PFSK-1 (cell line): ENCODE results near the gene MUTYH.

ENCODE experiments used
- FOXP2 ChIP-seq: optimal IDR thresholded peaks from 2 replicates; pipeline ENCODE3; 2011; ENCODE audit warnings: borderline replicate concordance, control low read depth, inconsistent platforms; ENCODE audit not compliant: insufficient read depth; ENCODE audit errors: extremely low read length, extremely low read depth
- POLR2AphosphoS5 ChIP-seq: IDR thresholded peaks from 2 replicates; pipeline ENCODE4 v1.6.1; 2012; ENCODE audit warnings: low read depth, mild to moderate bottlenecking, control low read depth, low read length, moderate library complexity
- SIN3A ChIP-seq: IDR thresholded peaks from 2 replicates; pipeline ENCODE4 v1.6.1; 2012; ENCODE audit warnings: mild to moderate bottlenecking, low read length, moderate library complexity, borderline replicate concordance; ENCODE audit not compliant: insufficient read depth
- TAF1 ChIP-seq: IDR thresholded peaks from 2 replicates; pipeline ENCODE4 v1.6.1; 2012; ENCODE audit warnings: low read length, control low read depth, borderline replicate concordance; ENCODE audit not compliant: insufficient read depth
- TF ChIP-seq, protein P1 (sequence below), 2 experiments: IDR thresholded peaks; 2 replicates each; pipeline versions ENCODE4 v1.6.1 to v1.8.0; 2011 to 2012; ENCODE audit warnings: low read depth in 2 of 2, low read length in 2 of 2, control low read depth in 1 of 2, inconsistent platforms in 1 of 2, mild to moderate bottlenecking in 1 of 2, moderate library complexity in 1 of 2; ENCODE audit not compliant: insufficient read depth in 1 of 2

MUTYH gene

DNA sequence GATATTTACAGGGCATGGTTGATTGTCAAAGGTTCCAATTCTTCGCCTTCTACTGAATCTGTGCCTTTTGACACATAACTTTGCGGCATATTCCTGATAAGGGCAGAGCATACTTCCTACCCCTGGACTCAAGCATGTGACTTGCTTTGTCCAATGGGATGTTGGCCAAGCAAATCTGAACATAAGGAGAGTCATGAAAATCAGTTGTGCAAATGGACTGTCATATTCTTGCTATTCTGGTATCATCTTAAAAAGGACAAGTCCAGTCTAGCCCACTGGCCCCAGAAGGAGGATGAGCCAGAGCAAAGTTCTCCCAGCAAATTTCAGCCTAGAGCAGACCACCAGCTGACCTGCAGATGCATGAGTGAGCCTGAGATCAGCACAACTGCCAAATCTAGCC, 41.0 kb upstream of the MUTYH start:
- TF ChIP-seq TAF1 = no peak
- TF ChIP-seq POLR2AphosphoS5 = no peak

DNA sequence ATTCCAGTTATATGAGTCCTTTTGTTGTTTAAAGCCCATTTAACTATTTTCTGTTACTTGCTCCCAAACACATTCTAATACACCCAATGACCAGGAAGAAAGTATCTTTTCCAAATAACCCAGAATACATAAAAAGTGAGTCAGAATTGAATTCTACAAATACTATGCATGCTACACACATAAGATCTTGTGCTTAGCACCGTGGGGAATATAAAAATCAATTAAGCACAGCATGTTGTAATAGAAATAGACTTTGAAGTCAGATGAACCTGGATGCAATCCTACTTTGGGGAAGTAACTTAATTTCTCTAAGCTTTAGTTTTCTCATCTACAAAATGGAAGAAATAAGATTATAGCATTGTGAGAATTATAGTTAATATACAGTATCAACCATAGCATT, 40.5 kb upstream of the MUTYH start:
- TF ChIP-seq POLR2AphosphoS5 = no peak
- TF ChIP-seq, protein P1, sequence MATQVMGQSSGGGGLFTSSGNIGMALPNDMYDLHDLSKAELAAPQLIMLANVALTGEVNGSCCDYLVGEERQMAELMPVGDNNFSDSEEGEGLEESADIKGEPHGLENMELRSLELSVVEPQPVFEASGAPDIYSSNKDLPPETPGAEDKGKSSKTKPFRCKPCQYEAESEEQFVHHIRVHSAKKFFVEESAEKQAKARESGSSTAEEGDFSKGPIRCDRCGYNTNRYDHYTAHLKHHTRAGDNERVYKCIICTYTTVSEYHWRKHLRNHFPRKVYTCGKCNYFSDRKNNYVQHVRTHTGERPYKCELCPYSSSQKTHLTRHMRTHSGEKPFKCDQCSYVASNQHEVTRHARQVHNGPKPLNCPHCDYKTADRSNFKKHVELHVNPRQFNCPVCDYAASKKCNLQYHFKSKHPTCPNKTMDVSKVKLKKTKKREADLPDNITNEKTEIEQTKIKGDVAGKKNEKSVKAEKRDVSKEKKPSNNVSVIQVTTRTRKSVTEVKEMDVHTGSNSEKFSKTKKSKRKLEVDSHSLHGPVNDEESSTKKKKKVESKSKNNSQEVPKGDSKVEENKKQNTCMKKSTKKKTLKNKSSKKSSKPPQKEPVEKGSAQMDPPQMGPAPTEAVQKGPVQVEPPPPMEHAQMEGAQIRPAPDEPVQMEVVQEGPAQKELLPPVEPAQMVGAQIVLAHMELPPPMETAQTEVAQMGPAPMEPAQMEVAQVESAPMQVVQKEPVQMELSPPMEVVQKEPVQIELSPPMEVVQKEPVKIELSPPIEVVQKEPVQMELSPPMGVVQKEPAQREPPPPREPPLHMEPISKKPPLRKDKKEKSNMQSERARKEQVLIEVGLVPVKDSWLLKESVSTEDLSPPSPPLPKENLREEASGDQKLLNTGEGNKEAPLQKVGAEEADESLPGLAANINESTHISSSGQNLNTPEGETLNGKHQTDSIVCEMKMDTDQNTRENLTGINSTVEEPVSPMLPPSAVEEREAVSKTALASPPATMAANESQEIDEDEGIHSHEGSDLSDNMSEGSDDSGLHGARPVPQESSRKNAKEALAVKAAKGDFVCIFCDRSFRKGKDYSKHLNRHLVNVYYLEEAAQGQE (IDR thresholded peaks at IDR 0.05; ENCODE audit: insufficient read depth in 1 of 2, low read depth in 2 of 2, low read length in 2 of 2) = no peak
- no peak for TF ChIP-seq SIN3A
- no peak for TF ChIP-seq TAF1
- no peak for TF ChIP-seq FOXP2

DNA sequence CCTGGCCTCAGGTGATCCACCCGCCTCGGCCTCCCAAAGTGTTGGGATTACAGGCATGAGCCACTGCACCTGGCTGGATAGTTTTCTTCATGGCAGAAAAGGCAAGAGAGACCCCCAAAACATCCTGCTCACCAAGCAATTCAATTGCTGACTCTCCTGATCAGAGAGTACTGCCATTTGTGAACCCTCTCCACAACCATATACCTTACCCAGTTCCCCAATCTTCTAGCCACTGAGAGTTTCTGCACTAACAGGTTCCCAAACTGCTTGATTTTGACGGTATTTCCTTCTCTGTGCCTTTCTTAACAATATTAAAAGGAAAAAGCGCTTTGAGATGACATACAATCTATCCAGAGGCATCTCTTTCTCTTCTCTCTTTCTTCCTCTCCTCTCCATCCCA, 39.9 kb upstream of the MUTYH start:
- no peak for TF ChIP-seq TAF1
- TF ChIP-seq SIN3A = no peak
- TF ChIP-seq FOXP2 = no peak
- no peak for TF ChIP-seq POLR2AphosphoS5
- TF ChIP-seq, protein P1 (IDR thresholded peaks at IDR 0.05; ENCODE audit: insufficient read depth in 1 of 2, low read depth in 2 of 2, low read length in 2 of 2) = no peak

DNA sequence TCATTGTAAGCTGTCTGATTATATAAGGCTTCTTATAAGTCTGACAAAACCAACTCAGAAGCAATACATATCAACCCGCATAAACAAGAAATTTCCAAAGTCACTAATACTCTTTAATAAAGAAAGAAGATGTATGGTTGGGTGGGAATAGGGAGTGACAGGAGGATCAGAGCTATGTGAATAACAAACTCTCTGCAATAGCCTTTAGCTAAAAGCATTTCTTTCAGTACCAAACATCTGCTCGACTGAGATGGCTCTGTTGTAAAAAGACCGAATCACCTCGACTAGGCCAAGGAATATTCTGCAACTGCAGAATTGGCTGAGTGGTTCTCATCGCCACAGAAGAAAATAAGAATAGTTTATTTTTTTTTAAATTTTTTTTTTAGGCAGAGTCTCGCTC, 39.3 kb upstream of the MUTYH start:
- TF ChIP-seq SIN3A = no peak
- no peak for TF ChIP-seq POLR2AphosphoS5
- no peak for TF ChIP-seq FOXP2
- no peak for TF ChIP-seq TAF1
- TF ChIP-seq, protein P1 (IDR thresholded peaks at IDR 0.05; ENCODE audit: insufficient read depth in 1 of 2, low read depth in 2 of 2, low read length in 2 of 2) = no peak

DNA sequence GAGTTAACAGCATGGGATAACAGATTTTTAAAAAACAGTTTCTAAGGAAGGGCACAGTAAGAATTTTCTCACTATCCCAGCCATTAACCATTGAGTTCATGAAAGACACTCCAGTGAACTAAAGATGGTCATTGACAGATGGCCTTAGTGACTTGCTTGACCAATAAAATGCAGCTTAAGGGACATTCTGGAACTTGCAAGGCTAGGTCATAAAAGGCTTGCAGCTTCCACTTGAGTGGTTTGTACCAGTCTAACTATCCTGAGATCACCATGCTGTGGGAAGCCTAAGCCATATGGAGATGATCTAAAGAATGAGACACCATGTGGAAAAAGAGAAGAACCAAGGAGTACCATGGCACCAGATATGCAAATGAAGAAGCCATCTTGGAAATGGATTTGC, 37.9 kb upstream of the MUTYH start:
- TF ChIP-seq POLR2AphosphoS5 (no peak), SIN3A (no peak), FOXP2 (no peak), TAF1 (no peak)
- TF ChIP-seq, protein P1 (IDR thresholded peaks at IDR 0.05; ENCODE audit: insufficient read depth in 1 of 2, low read depth in 2 of 2, low read length in 2 of 2) = no peak
